ENCODE measurements around the gene TESMIN.
A peak's percentile ranks its signal among the peaks of the same experiment; 100 is the strongest.

TESMIN gene

DNA sequence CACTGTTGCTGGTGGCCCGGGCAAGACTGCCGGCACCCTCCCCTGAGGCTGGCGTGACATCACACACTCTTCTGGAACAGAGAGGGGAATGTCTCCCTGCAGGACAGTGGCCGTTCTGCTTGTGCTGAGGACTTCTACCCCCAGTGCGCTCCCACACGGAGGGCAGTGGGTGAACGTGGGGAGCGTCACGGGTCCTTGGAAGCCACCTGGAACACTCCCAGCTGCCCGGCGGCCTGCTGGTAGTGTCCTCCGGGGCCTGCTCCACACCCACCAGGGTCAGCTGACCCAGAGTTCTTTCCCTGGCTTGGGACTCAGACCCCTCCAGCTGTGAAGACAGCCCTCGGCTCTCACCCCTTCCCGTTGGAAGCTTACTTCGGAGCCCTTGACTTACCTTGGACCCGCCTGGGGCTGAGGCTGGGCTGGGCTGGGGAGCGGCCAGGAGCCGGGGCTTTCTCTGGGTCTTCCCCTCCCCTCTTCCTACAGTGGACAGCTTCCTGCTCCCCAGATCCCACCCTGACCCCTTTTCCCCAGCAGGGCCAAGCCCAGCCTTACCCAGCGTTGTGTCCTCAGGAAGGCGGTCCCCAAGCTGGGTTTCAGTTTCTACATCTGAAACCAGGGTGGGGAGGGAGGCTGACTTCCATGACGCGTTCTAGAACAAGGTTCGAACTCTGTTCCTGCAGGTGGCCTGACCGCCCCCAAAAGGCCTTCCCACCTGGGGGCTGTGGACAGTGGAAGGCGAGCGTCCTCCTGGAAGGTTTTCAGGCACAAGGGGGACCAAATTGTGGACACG, 81.8 kb downstream of the TESMIN start:
- TF ChIP-seq, protein P1, sequence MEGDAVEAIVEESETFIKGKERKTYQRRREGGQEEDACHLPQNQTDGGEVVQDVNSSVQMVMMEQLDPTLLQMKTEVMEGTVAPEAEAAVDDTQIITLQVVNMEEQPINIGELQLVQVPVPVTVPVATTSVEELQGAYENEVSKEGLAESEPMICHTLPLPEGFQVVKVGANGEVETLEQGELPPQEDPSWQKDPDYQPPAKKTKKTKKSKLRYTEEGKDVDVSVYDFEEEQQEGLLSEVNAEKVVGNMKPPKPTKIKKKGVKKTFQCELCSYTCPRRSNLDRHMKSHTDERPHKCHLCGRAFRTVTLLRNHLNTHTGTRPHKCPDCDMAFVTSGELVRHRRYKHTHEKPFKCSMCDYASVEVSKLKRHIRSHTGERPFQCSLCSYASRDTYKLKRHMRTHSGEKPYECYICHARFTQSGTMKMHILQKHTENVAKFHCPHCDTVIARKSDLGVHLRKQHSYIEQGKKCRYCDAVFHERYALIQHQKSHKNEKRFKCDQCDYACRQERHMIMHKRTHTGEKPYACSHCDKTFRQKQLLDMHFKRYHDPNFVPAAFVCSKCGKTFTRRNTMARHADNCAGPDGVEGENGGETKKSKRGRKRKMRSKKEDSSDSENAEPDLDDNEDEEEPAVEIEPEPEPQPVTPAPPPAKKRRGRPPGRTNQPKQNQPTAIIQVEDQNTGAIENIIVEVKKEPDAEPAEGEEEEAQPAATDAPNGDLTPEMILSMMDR (IDR thresholded peaks at IDR 0.05; ENCODE audit: low read depth, low read length) = no peak
- no peak for TF ChIP-seq POLR2A (IDR thresholded peaks at IDR 0.05; ENCODE audit: extremely low read depth, insufficient read length)
- TF ChIP-seq MYC (IDR thresholded peaks at IDR 0.05; ENCODE audit: low read depth, low read length) = no peak
- TF ChIP-seq, protein P2, sequence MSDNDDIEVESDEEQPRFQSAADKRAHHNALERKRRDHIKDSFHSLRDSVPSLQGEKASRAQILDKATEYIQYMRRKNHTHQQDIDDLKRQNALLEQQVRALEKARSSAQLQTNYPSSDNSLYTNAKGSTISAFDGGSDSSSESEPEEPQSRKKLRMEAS (IDR thresholded peaks at IDR 0.05; ENCODE audit: low read depth, low read length) = no peak
- H3K4me3 ChIP-seq (ENCODE audit: low read depth, low read length) = no peak overlapping the region
- DNase-seq (ENCODE audit: low read depth) = no peak

DNA sequence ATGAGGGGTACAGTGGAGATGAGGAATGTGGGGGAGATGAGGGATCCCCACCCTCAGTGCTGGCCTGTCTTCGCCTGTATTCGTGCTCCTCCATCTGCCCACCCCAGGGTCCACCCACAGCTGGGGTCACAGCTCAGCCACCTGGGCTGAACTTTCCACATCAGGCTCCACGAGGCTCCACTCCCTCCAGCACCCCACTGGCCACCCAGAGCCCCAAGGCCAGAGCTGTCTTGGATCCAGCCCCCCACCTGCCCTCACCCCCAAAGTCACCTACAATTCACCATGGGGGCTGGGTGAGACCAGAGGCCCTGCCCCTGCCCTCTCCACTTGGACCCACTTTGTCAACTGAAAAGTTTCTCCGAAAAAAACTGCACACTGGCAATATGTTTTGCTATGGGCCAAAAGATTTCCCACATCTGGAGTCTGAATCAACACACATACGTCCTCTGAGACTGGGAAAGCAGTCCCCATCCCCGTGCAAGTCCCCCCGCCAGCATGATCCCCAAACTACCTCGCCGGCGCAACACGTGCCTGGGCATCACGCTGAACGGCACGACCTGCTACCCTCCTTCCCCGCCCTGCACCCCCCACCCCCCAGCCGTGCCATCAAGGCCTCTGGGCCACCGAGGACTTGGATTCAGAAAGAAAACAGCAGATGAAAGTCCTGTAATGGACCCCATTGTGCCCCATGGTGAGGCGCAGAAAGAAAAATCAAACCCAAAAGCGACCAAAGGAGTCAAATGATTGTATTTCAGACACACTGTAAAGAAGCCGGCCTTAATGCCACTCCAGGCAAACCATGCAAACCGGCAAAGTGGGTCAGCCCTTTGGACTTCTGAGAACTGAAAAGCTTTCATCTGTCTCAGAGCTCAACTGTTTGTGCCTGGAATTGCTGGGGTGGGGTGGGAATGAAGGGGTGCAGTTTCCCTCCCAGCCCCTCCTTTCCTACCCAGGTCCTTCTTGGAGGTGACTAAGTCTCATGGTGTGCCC, 83.5 kb downstream of the TESMIN start:
- TF ChIP-seq, protein P2 (IDR thresholded peaks at IDR 0.05; ENCODE audit: low read depth, low read length) = no peak
- TF ChIP-seq, protein P1 (IDR thresholded peaks at IDR 0.05; ENCODE audit: low read depth, low read length) = no peak
- TF ChIP-seq POLR2A (IDR thresholded peaks at IDR 0.05; ENCODE audit: extremely low read depth, insufficient read length) = no peak
- TF ChIP-seq MYC (IDR thresholded peaks at IDR 0.05; ENCODE audit: low read depth, low read length) = no peak
- no peak for DNase-seq (ENCODE audit: low read depth)

DNA sequence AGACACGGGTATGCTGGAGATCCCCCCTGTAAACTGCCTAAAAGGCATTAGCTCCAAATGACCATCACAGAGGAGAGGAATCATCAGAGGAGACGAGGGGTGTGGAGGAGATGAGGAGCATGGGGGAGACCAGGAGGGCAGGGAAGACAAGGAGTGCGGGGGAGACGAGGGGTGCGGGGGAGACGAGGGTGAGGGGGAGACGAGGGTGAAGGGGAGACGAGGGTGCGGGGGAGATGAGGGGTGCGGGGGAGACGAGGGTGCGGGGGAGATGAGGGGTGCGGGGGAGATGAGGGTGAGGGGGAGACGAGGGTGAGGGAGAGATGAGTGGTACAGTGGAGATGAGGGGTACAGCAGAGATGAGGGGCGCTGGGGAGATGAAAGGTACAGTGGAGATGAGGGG, 84.5 kb downstream of the TESMIN start:
- no peak overlapping the region for H3K4me3 ChIP-seq (ENCODE audit: low read depth, low read length)
- TF ChIP-seq, protein P2 (IDR thresholded peaks at IDR 0.05; ENCODE audit: low read depth, low read length) = no peak
- TF ChIP-seq, protein P1 (IDR thresholded peaks at IDR 0.05; ENCODE audit: low read depth, low read length) = no peak
- TF ChIP-seq MYC (IDR thresholded peaks at IDR 0.05; ENCODE audit: low read depth, low read length) = no peak
- TF ChIP-seq POLR2A (IDR thresholded peaks at IDR 0.05; ENCODE audit: extremely low read depth, insufficient read length) = no peak
- peak; percentile 32 for DNase-seq (ENCODE audit: low read depth)

More for the DNA sequence above, 83.5 kb downstream of the TESMIN start:
- no peak overlapping the region for H3K4me3 ChIP-seq (ENCODE audit: low read depth, low read length)

DNA sequence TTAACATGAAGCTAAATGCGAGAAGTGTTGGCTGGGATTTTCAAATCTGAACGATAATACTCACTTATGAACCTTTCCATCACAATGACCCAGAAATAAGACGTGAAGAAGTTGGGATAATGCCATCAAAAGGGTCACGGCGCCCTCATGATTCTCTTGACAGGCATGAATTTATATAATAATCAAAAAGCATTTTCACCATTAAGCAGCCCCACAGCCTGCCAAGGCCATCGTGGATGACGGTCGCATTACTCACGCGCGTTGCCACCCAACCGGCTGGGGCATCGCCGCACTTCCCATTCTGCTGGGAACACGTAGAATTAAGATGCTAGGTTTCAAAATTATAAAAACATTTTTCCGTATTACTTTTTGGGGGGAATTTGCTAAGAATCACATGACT, 85.9 kb downstream of the TESMIN start:
- TF ChIP-seq MYC (IDR thresholded peaks at IDR 0.05; ENCODE audit: low read depth, low read length) = no peak
- TF ChIP-seq, protein P1 (IDR thresholded peaks at IDR 0.05; ENCODE audit: low read depth, low read length) = no peak
- TF ChIP-seq, protein P2 (IDR thresholded peaks at IDR 0.05; ENCODE audit: low read depth, low read length) = no peak
- TF ChIP-seq POLR2A (IDR thresholded peaks at IDR 0.05; ENCODE audit: extremely low read depth, insufficient read length) = no peak
- no peak for DNase-seq (ENCODE audit: low read depth)
- no peak overlapping the region for H3K4me3 ChIP-seq (ENCODE audit: low read depth, low read length)

DNA sequence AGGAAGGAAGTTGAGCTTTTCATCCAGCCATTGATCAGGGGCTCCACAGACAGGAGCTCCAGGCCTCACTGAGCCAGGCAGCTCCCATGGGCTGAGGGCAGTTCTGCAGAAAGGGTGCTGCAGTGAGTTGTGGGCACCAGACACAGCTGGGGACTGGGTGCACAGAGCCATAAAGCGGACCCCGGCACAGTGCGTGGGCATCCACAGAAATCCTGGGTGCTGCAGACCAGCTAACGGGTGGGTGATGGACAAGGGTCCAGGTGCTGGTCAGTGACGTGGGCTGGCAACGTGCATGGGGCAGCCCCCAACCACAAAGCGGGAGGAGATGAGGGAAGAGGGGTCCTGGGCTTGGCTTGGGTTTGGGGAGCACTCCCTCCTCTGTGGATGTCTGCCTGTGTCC, 86.4 kb downstream of the TESMIN start:
- TF ChIP-seq POLR2A (IDR thresholded peaks at IDR 0.05; ENCODE audit: extremely low read depth, insufficient read length) = no peak
- TF ChIP-seq, protein P2 (IDR thresholded peaks at IDR 0.05; ENCODE audit: low read depth, low read length) = no peak
- H3K4me3 ChIP-seq (ENCODE audit: low read depth, low read length) = no peak overlapping the region
- DNase-seq (ENCODE audit: low read depth) = no peak
